ENCODE data around the gene PTGDR2.

Gene PTGDR2

GRCh38 chr11:60858731-60859464, 3.1 kb upstream of the PTGDR2 start:
- no peak for DNase-seq (ENCODE audit: low read depth in 1 of 2, low spot score in 1 of 2)

DNA sequence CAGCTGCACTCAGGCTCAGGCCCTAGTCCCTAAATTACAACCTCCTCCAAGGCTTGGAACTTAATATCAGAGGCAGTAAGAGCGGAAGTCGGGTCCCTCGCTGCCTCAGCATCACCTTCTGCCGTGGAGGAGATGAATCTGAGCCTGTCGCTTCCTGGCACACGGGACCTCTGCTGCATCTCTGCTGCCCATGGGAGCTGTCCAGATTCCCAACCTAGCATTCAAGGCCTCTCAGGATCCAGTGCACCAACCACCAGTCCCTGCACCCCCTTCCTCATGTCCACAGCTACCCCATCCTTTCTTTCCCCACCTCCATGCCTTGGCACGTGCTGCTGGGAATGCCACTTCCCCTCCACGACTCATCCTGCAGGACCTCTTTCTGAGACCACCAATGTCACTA, 2.5 kb upstream of the PTGDR2 start:
- no peak for DNase-seq (ENCODE audit: low read depth in 1 of 2, low spot score in 1 of 2)

- no peak for DNase-seq (ENCODE audit: low read depth in 1 of 2, low spot score in 1 of 2)
Observed at GRCh38 chr11:60857378-60858232, 1.9 kb upstream of the PTGDR2 start.

DNA sequence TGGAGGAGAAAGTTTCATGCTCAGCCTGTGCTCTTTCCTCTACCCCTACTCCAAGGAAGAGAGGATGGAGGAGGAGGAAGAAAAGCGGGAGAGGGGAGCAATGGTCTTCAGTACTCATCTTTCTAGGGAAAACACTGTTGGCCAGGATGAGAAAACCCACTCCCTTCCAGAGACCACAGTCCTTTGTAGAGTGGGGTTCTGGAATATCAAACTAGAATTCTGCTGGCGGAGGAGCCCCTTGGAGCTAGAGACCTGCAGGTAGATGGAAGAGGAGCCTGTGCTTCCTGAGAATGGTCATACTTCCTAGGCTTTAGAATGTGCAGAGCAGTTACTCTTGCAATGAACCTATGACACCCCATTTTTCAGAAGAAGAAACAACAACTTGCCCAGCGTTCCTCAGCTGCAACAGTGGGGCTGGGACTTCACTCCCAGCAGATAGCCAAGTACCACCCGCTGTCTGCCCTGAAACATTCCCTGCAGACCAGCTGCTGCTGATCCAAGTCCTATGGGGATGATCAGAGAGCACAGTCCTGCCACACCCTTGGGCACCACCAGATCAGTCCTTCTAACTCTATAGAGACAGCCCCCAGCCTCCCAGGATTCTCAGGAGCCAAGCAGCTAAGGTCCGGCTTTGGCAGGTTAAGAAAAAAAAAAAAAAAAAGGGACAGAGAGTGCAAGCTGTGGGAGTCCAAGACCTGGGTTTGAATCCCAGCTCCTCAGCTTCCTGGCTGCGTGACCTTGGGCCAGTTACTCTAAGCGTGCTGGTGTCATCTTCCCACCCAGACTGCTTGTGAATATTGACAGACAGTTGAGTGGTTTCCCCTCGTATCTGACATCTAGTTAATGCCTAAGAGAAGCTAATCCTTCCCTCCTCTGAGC, 664 bp downstream of the PTGDR2 start:
- no peak for DNase-seq (ENCODE audit: low read depth in 1 of 2, low spot score in 1 of 2)

DNA sequence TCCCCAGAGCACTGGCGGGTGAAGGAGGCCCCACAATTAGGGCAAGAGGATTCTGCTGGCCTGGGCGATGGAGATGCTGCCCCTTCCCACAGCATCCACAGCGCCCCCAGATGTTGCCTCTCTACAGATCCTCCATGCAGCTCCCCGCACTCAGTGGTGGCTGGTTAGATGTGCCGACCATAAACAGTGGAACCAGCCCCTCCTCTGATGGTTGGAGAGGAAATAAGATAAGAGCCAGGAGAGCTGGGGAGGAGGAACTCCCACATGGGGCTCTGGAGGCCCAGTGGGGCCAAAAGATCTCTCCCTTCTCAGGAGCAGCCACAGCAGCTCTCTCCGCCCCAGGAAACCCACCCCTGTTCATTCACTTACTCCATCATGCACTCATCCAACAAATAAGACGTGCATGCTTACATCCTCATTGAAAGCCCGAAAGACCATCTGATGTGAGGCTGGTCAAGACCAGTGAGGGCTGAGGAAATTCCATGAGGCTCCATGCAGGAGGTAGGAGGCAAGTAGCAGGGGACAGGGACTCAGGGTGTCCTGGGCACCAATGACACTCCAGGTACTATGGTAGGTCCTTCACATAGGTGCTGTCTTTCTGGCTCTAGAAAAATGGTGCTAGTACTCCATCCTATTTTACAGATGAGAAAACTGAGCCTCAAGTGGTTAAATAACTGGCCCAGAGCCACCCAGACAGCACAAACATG, 1.5 kb downstream of the PTGDR2 start:
- DNase-seq (ENCODE audit: low read depth in 1 of 2, low spot score in 1 of 2): no peak

DNA sequence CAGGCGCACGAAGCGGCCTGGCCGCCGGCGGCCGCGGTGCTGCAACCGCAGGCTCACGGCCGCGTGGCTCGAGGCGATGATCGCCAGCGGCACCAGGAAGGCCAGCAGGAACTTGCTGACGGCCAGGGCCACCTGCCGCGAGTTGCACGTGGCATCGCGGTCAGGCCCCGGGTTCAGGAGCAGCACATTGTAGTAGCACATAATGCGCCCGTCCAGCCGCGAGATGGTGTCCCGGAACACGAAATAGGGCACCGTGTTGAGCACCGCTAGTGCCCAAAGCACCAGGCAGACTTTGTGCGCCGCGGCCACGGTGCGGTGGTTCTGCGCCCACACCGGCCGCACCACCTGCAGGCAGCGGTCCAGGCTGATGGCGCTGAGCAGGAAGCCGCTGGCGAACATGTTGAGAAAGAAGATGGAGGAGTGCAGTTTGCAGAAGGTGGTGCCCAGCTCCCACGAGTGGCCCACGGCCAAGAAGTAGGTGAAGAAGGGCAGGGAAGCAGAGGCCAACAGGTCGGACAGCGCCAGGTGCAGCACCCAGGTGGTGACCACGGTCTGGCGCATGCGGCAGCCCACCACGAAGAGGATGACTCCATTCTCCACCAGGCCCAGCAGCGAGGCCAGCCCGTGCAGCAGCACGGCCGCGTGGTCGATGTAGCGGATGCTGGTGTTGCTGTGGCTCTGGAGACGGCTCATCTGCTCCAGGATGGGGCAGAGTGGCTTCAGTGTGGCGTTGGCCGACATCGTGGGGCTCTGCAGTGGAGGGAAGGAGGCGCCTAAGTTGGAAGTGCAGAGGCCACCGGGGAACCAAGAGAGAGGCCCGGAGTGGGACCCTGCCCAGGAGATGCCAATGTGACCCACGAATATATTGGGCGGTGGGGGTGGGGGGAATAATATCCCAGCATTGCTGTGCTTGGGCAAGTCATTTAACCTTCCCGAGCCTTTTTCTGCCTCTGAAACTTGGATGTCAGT, 2.5 kb downstream of the PTGDR2 start:
- DNase-seq (ENCODE audit: low read depth in 1 of 2, low spot score in 1 of 2): no peak

DNA sequence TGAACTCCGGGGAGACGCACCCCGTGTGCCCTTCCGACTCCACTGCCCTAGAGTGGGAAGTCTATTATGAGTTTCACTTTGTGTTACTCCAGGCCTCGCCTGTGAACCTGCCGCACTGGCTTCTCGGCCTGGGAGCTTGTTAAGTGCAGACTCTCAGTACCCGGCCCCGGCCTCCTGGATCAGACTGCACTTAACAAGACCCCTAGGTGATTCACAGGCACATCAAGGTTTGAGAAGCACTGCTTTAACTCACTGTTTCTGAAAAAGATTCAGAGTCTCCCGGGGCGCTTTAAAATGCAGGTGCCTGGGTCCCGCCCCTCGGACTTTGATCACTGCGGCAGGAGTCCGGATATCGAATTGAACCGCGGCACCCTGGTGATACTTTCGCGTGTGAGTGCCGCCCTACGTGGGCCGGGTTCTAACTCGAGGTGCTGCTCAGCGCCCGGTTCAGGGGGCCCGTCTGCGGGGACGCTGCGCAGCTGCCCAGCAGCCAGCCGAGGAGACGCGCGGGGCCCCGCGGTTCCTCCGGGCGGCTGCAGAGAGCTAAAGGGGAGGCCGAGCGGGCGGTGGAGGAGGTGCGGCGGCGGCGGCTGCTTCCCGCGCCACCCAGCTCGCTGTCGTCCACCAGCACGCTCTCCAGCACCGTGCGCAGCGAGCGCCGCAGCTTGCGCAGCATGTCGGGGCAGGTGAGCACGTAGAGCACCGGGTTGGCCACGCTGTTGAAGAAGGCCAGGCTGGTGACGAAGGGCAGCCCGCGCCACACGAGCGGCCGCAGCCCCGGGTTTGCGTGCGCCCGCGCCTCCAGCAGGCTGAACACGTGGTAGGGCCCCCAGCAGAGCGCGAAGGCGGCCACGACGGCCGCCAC, 3.4 kb downstream of the PTGDR2 start:
- DNase-seq (ENCODE audit: low read depth in 1 of 2, low spot score in 1 of 2): no peak

- DNase-seq (ENCODE audit: low read depth in 1 of 2, low spot score in 1 of 2): no peak
Observed at GRCh38 chr11:60851327-60852104, 4.2 kb downstream of the PTGDR2 start.

- DNase-seq (ENCODE audit: low read depth in 1 of 2, low spot score in 1 of 2): no peak
Observed at GRCh38 chr11:60849641-60850520, 5.9 kb downstream of the PTGDR2 start.

DNA sequence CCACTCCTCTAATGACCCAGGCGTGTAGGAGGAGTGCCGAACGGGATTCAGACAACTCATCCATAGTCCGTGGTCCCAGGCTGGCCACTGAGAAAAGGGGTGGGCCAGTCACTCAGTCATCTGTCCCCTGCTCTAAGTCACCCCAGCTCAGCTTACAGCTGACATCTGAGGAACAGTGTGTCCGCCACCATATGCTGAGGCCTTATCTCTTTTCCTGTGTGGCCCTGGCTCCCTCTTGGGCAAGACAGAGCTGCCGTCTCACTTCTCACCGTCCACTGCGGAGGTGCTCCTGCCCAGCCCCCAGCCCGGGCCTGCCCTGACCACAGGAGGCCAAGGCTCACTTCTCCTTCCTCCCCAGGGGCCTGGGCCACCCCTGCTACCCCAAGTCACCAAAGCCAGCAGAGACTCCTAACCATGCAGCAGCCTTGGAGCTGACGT, 7.0 kb downstream of the PTGDR2 start:
- DNase-seq (ENCODE audit: low read depth in 1 of 2, low spot score in 1 of 2): no peak

GRCh38 chr11:60847896-60848295, 7.9 kb downstream of the PTGDR2 start:
- no peak for DNase-seq (ENCODE audit: low read depth in 1 of 2, low spot score in 1 of 2)

DNA sequence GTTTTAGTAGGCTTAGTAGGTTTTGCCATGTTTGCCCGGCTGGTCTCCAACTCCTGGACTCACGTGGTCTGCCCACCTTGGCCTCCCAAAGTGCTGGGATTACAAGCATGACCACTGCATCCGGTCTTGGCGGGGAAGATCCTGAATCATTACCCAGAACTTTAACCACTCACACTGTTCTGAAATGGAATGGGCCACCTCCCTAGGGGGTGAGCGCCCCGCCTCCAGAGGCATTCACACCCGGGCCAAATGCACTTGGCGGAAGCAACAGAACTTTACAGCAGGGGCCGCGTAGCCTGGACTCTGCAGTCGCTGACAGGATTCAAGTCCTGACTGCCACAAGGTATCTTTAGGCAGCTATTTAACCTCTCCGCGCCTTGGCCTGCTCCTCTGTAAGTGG, 8.5 kb downstream of the PTGDR2 start:
- no peak for DNase-seq (ENCODE audit: low read depth in 1 of 2, low spot score in 1 of 2)

GRCh38 chr11:60845338-60845737, 10.4 kb downstream of the PTGDR2 start:
- no peak for DNase-seq (ENCODE audit: low read depth in 1 of 2, low spot score in 1 of 2)

- DNase-seq (ENCODE audit: low read depth in 1 of 2, low spot score in 1 of 2): no peak
Observed at GRCh38 chr11:60844870-60845221, 10.9 kb downstream of the PTGDR2 start.

DNA sequence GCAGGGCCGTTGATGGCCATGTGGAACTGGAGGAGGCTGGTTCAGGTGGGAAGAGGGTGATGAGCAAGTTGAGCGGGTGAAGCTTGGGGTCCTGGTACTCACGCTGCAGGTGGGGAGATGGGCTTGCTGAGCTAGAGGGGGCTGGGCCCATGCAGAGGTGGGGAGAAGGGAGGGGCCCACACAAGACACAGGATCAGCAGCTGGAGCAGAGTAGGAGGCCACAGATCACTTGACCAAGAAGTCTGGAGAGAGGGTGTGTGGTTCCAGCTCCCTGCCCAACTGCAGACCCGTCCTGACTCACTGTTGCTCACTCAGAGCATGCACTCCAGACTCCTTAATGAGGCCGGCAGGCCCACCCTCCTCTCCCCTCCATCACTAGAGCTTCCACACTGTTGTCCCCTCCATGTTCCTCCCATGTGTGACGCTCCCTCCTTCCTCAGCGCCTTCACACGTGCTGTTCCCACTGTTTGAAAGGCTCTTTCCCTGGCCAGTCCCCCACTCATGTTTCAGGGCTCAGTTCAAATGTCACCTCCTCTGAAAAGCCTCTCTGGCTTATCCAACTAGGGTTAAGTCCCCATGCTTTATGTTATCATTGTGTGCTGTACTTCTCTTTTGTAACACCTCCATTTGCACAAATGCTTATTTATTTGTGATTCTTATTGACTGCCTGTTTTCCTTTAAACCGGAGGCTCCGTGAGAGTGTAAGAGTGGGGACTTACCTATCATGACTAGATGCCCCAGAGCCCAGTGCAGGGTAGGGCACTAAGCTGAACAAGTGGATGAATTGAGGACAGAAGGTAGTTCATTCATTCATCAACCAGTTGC, 11.5 kb downstream of the PTGDR2 start:
- DNase-seq (ENCODE audit: low read depth in 1 of 2, low spot score in 1 of 2): no peak

Measured in stimulated activated CD4-positive, alpha-beta T cell treated with anti-CD3 and anti-CD28 coated beads, Interleukin-15, amount 100 ng/mL, for 1 hour (primary cell).